HG02642 (cell line): ENCODE measurements around the gene ENC1.

ENCODE experiments used
- ATAC-seq: cut with Tn5 transposase; IDR thresholded peaks from one replicate; pipeline ENCODE4 v1.9.1; 2021; ENCODE audit warnings: mild to moderate bottlenecking; ENCODE audit not compliant: unreplicated experiment, poor library complexity

Gene ENC1

GRCh38 chr5:74616236-74617146 lies 24.0 kb downstream of the ENC1 start:
- ATAC-seq: no peak

GRCh38 chr5:74613283-74613682 lies 27.2 kb downstream of the ENC1 start:
- no peak for ATAC-seq

GRCh38 chr5:74612045-74612444 lies 28.5 kb downstream of the ENC1 start:
- ATAC-seq: no peak

DNA sequence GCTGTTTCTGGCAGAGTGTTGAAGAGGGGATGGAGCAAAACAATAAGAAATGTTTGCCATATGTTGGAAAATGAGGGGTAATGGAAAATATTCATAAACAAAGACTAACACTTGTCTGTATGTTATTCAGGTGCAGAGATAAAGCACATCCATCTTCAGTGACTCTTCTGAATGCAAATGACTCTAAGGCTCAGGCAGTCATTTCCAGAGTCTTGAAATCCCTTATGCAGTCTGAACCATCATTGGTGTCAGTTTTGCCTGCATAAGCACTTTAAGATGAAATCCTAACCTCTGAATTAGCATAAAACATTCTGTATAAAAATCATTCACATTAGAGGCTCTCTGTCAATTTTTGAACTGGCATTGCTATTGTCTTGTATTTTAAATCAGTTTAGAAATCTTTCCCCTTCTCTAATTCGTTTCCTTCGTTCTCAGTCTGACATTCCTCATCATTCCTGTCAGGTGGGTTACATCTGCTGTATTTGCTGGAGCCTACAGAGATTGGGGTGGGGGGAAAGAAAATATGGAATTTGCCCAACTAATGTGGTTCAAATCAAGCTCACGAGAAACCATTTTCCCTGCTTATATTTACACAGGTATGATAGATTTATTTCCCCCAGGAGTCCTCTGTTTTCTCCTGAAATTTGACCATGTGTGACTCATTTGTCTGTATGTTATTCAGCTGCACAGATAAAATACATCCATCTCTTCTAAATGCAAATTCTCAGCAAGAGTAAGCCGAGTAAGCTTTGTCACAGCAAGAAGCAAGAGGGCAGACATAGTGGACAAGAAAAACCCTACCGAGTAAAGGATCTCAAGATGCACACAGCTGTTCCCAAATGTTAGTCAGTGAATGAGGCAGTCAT lies 31.6 kb downstream of the ENC1 start:
- no peak for ATAC-seq

DNA sequence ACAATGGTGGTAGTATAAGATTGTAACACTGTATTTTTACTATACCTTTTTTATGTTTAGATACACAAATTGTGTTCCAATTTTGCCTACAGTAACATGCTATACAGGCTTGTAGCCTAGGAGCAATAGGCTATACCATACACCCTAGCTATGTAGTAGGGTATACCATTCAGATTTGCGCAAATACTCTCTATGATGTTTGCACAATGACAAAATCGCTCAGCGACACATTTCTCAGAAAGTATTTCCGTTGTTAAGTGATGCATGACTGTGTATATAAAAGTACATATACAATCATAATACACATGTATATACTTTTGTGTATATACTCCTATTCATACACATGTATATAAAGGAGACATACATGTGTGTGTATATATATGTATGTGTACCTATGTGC lies 34.8 kb downstream of the ENC1 start:
- no peak for ATAC-seq

- ATAC-seq: no peak
These were observed 37.2 kb downstream of the ENC1 start for GRCh38 chr5:74603376-74603775.

DNA sequence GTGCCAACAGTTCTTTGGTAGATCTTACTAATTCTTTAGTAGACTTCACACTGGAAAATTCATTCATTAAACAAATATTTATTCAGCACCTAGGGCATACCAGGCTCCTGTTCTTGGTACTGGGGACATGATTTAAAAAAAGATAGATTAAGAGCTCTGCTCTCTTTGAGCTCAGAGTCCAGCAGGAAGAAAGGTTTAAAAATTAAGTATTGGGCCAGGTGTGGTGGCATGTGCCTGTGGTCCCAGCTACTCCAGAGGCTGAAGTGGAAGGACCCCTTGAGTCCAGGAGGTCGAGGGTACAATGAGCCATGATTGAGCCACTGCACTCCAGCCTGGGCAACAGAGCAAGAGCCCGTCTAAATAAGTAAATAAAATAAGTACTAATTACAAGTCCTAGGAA lies 41.4 kb downstream of the ENC1 start:
- no peak for ATAC-seq

- no peak for ATAC-seq
These were observed 41.8 kb downstream of the ENC1 start for GRCh38 chr5:74598731-74599130.

DNA sequence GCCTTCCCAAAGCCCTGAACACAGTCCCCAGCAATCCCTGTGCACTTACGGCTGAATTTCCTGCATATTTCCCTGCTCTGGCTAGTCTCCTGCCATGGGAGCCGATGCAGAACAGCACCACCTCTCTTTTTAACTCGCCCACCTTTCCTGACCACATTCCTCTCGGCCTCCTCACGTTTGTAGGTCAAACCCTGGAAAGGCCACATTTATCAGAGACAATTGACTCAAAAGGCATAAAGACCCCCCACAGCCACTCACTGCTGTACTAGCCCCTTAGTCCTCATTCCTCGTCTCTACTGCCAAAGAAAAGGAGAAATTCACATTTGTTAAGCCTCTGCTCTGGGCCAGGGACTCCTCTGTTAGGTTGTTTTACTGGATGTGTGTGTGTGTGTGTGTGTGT lies 43.6 kb downstream of the ENC1 start:
- no peak for ATAC-seq

GRCh38 chr5:74595143-74595925 lies 45.2 kb downstream of the ENC1 start:
- ATAC-seq: no peak

DNA sequence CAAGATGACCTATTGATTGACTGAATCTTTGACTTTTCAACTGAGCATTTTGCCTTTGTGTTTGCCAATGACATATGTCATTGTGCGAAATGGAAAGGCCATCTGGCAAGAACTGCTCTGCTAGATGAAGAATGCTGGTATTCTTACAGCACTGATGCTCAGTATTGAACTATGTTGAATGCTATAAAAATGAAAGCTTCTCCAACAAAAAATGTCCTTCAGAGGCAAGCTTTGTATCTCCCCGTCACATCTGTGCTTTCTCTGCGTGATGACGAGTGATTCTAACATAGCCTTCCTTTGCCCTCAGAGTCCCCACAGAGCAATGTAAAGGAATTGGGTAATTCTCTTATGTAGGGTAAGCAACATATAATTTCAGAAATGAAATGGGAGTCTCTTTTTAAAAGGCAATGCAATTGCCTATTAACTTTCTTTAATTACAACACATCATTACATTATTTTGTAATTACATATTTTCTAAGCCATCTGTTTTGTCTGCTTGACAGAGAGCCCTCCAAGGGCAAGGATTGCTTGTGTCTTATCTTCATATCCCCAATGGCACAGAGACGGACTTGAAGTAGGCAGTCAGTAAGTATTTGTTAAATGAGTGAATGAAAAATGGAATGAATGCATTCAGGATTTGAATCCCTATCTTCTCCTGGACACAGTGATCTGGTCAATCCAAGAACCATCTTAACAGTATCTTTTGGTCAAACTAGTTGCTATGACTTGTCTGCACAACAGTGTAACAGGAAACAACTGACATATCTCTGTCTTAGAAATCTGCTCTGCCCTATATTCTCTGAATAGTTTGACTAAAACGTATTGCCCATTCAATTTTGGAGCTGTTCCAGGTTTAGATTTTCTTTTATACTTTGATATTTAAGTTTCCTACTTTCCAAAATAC lies 46.1 kb downstream of the ENC1 start:
- ATAC-seq: no peak

DNA sequence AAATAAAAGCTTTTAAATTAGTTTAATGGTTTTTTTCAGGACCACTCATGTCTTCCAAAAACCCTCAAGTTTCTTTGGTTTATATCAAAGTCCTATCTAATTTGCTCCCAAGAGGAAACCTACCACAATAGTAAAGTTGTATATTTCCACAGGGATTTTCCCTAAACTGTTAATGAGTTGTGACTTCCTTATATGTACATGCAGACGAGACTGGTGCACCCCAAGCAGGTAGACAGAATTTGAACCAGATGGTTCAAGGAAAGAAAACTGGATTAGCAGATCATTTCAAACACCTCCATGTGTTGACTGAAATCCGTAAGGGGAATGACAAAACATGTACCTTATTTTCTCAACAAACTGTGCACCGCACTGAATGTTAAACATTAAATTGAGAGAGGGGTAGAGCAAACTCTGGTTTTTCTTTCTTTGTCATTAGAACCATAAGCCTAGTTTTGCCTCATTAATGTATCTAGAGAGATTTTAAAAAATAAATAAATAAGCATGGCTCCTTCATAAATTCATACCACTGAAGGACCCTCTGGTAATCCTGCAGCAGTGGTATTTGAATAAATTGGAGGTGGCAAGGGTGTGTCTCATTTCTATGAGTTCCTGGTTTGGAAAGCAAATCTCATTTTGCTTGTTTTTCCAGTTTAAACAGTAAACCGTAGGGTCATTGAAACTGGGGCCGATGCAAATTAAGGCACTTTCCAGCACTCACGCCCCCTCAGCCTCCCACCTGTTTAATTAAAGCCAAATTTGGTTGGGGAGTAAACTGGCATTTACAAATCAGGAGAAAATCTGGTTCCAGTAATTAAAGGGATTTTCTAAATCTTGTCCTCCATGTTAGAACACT lies 51.1 kb downstream of the ENC1 start:
- ATAC-seq: no peak

DNA sequence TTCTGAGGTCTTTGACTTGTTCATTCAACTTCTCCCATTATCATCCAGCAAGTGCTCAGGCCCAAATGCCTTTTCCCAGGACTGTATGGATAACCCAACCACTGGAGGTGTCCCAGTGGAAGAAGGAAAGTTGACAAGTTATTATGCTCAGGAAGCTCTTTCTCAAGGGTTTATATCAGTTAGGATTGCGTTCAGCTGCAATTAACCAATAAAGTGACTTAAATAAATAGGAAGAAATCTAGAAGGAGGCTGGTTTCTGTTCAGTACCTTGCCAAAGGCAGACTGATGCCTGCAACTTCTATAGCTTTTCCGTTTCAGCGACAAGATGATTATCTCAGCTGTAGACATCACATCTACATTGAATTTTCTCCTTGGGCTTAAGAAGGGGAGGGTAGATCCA lies 52.1 kb downstream of the ENC1 start:
- ATAC-seq: no peak

- ATAC-seq: no peak
These were observed 52.6 kb downstream of the ENC1 start for GRCh38 chr5:74587890-74588289.

GRCh38 chr5:74587300-74587699 lies 53.2 kb downstream of the ENC1 start:
- no peak for ATAC-seq

- ATAC-seq: no peak
These were observed 53.7 kb downstream of the ENC1 start for GRCh38 chr5:74586856-74587255.

GRCh38 chr5:74582853-74583252 lies 57.7 kb downstream of the ENC1 start:
- no peak for ATAC-seq

GRCh38 chr5:74581988-74582365 lies 58.6 kb downstream of the ENC1 start:
- no peak for ATAC-seq

DNA sequence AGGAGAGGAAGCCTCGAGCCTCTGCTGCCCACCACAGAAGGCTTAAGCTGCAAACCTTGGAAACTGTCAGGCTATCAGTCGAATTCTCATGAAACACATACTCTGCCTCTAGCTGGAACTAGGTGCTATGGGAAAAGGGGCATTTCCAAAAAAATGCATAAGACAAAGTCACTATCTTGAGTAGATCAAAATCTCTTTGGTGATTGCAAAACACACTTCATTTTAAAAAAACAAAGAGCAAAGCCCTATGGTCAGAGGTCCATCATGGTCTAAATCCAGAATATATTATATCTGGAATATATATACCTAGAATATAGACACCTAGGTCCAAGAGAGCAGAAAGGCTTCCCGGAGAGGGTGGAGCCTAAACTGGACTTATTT lies 59.8 kb downstream of the ENC1 start:
- no peak for ATAC-seq
